HG03565 (cell line): Measurements from ENCODE around the gene LCN10.
A peak's percentile ranks its signal among the peaks of the same experiment; 100 is the strongest.
"Not testable (repeated sequence)": the region's sequence is repeated elsewhere in the genome, so short reads cannot be mapped to it uniquely, and the experiment has no call there.

Experiments
- ATAC-seq: cut with Tn5 transposase; IDR thresholded peaks from one replicate; pipeline ENCODE4 v1.9.1; 2021; ENCODE audit warnings: mild to moderate bottlenecking, moderate library complexity; ENCODE audit not compliant: unreplicated experiment

LCN10 gene

DNA sequence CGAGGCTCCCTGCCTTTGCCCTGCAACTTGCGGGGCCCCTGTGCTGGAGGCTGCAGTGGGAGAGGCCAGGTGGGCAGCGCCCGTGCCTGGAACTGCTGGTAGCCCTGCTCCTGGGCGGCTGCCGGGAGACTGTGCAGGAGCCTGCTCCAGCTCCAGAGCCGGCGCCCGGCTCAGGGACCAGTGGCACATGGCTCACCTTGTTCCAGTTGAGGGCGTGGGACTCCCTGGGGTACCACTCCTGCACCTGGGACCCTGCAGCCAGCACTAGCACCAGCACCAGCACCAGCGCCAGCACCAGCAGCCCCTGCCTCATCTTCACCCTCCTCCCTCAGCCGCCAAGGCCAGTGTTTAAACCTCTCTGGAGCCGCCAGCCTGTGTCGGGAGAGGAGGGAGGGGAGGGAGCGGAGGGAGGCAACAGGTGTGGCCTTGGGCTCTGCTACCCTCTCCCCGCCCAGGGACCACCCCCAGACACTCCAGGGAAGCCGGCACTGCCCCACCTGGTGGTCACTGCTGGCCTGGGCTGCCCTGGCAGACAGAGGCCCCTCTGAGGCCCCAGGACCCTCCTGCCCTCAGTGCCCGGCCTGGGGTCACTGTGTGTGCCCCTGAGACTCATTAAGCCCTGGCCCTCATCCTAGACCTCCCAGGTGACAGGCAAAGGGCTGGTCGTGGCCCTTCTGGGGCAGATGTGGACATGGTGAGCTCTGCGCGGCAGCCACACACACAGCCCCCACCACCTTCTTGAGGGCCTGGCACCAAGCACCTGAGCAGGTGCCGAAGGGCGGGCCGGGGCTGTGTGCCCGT, at the start of gene LCN10:
Gene LCN10 (minus strand): TSS at position 350 of the 801 bp plus-strand sequence. CDS start 37 bp downstream, at position 313.
- no peak for ATAC-seq

DNA sequence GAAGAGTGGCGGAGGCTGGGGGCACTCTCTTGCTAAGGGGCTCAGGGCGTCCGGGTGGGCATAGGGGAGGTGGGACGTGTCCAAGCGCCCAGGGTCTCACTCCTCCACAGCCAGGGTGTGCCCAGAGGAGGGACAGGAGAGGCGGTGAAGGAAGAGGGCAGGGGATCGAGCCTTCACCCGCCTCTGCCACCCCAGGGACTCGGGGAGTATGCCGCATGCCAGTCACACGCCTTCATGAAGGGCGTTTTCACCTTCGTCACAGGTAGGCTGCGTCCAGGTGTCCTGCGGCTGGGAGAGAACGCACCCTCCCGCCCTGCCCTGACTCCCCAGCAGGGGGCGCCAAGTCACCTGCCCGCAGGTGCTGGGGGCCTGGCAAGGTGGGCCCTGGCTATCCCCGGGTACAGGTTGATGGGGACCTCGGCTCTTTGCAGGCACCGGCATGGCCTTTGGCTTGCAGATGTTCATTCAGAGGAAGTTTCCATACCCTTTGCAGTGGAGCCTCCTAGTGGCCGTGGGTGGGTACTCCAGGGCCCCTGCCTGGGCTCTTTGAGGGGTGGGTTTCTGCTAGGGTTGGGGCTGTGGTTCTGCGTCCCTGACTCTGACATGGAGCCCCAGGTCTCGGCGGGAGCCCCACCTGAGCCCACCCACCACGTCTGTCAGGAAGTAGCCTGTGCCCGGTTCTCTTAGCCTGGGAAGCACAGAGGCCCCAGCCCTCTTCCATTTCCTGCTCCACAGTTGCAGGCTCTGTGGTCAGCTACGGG, 49.0 kb upstream of the LCN10 start:
- ATAC-seq: no peak

DNA sequence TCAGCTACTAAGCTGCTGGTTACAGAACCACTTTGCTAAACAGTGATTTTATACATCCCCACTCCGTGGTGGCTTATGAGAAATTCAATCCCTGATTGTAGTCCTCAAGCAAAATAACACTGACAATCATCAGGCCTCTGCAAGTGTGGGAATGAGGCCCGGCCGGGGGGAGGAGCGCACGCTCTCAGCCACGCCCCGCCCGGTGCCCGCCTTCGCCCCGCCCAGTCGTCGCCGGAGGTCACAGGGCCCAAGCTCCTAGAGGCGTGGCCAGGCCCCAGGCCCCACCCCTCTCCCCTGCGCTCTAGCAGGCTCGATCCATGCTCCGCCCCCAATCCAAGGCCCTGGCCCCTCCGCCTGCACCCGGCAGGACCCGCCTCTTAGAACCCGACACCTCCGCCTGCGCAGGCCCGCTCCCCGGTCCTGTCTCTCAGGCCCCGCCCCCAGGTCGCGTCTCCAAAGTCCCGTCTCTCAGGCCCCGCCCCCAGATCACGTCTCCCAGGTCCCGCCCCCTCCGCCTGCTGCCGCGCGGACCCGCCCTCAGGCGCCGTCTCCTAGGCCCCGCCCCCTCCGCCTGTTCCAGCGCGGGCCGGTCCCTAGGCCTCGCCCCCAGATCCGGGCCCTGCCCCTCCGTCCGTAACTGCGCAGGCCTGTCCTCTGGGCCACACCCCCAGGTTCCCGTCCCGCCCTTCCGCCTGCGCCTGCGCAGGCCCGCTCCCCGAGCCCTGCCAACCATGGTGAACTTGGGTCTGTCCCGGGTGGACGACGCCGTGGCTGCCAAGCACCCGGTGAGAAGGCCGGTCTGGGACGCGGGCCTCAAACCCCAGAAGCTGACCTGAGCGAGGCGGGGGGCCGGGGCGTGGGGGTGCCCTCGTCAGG, 48.1 kb upstream of the LCN10 start, which contains the start of gene TMEM141:
Gene TMEM141 (plus strand): TSS at position 705 of the 876 bp plus-strand sequence. CDS start 27 bp downstream, at position 732.
- ATAC-seq: peak; percentile 71

DNA sequence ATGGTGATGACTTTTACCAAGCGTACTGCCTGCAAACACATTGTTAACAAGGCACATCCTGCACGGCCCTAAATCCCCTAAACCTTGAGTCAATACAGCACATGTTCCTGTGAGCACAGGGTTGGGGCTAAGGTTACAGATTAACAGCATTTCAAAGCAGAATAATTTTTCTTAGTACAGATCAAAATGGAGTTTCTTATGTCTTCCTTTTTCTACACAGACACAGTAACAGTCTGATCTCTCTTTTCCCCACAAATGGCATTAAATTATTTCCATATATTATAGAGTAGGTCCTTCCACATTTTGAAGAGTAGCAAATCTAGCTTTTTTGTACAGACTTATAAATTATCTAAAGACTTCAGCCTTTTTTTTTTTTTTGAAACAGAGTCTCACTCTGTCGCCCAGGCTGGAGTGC, 46.8 kb upstream of the LCN10 start:
- no peak for ATAC-seq

DNA sequence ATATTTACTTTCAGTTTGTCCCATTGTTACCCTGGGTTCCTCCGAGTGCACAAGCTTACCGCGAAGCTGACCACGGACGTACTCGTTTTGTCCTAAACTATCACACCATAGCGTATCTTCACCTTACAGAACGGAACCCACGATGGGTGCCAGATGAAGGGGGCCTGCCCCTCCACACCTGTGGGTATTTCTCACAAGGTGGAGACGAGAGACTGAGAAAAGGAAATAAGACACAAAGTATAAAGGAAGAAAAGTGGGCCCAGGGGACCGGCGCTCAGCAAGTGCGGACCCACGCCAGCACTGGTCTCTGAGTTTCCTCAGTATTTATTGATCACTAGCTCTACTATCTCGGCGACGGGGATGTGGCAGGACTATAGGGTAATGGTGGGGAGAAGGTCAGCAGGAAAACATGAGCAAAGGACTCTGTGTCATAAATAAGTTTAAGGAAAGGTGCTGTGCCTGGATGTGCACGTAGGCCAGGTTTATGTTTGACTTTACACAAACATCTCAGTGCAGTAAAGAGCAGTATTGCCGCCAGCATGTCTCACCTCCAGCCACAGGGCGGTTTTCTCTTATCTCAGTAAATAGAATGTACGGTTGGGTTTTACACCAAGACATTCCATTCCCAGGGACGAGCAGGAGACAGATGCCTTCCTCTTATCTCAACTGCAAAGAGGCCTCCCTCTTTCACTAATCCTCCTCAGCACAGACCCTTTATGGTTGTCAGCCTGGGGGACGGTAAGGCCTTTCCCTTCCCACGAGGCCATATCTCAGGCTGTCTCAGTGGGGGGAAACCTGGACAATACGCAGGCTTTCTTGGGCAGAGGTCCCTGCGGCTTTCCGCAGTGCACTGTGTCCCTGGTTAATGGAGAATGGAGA, 46.1 kb upstream of the LCN10 start:
- not testable (repeated sequence) for ATAC-seq

DNA sequence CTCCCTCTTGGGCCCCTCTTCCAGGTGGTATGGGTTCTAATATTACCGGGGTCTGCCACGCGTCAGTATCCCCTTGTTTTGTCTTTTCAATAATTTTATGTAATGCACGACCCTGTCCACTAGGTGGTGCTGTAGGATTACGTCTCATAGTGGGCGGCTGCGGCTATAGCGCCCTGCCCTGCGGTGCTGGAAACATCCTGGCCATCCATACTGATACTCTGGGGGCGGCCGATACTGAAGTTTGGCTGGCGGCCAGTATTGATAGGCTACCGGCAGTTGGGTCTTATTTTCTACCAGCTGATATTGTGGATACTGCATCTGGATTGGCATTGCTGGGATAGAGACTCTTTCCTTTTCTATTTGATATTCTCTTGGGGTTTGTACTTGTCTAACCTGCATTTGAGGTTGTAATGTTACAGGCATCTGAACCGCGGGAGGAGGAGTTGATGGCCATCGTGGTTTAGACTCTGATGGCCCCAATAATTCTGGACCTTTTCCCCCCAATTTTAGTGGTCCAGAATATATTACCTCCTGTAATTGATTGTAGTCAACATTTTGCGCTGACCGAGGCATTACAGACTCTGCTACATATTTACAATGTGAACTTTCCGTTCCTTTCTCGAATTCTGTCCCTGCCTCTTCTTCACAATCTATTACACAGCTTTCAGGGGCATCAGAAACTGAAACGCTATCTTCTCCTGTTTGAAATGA, 45.1 kb upstream of the LCN10 start:
- ATAC-seq: no peak

DNA sequence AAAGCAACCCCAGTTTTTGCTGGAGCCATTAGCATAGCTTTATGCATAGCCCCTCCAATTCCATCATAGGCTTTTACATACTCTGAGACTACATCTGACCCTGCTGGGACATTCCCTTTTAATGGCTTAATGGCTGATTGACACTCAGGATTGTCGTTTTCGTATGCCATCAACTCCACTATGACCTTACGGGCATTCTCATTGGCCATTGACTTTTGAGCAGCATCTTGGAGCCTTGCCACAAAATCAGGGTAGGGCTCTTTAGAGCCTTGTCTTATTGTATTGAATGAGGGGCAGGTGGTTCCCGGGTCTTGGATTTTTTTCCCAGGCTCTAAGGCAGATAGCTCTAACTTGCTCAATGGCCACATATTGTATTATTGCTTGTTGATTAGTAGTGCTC, 44.2 kb upstream of the LCN10 start:
- not testable (repeated sequence) for ATAC-seq

DNA sequence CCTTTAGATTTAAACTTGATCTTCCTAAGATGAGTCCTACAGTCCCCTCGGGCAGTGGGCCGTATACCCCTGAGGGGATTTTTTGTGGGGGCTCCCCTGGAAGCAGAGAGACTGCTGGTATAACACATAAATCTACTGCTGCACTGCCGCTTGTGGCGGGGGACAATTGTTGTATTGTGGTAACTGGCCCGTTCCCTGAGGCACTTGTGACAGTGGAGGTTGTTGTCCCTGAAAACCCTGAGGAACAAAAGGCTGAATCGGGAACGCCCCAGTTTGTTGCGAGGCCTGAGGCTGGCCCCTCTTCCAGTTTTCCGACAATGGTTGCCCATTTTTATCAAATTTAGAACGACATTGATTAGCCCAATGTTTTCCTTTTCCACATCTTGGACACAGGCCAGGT, 43.7 kb upstream of the LCN10 start:
- ATAC-seq: no peak

DNA sequence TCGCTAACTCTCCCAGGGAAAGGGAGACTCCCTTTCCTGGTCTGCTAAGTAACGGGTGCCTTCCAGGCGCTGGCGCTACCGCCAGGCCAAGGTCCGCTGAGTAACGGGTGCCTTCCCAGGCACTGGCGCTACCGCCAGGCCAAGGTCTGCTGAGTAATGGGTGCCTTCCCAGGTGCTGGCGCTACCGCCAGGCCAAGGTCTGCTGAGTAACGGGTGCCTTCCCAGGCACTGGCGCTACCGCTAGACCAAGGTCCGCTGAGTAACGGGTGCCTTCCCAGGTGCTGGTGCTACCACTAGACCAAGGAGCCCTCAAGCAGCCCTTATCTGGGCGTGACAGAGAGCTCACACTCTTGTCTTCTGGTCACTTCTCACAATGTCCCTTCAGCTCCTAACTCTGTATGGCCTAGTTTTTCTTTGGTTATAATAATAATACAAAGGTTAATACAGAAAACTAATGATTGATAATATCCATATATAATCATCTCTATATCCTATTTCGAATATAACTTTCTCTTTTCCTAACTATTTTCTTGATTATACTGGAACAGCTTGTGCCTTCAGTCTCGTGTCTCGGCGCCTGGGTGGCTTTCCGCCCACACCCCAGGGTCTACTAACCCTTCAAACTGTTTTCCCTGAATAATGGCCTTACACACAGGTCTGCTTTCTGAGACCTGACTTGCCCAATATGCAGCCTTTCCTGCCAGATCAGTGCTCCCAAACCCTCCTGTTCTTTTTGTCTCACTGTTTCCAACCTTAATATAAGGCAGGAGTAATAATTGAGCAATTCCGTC, 43.0 kb upstream of the LCN10 start:
- not testable (repeated sequence) for ATAC-seq

DNA sequence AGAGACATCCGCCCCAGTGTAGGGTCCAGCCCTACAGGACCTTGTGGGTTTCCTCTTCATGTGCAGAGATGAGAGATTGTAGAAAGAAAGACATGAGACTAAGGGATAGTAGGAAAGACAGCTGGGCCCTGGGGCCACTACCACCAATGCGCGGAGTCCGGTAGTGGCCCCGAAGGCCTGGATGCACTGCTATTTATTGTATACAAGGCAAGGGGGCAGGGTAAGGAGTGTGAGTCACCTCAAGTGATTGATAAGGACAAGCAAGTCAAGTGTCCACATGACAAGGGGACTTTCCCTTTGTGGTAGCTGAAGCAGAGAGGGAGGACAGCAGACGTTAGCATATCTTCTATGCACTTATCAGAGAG, 42.2 kb upstream of the LCN10 start:
- peak; percentile 53 for ATAC-seq

DNA sequence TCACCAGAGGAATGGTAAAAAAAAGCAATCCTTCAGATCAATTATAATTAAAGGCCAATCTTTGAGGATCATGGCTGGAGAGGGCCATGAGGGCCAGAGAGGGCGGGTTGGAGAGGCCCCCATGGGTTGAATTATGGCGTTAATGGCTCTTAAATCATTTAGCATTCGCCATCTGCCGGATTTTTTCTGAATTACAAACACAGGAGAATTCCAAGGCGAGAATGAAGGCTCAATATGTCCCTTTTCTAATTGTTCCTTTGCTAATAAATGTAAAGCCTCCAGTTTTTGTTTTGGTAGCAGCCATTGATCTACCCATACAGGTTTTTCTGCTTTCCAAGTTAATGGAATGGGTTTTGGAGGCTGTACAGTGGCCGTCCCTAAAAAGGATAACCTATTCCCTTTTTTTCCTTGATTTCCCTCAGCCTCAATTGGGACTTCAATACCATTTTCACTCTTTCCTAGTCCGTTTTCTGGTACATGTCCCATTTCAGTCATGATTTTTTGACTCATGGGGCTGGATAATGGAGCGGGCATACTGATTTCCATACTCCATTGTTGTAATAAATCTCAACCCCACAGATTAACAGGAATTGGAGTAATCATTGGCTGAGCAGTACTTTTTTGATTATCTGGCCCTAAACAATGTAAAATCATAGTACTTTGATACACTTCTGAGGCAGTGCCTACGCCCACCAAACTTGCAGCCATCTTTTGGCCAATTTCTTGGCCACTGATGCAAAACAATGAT, 41.7 kb upstream of the LCN10 start:
- ATAC-seq: peak; percentile 17

DNA sequence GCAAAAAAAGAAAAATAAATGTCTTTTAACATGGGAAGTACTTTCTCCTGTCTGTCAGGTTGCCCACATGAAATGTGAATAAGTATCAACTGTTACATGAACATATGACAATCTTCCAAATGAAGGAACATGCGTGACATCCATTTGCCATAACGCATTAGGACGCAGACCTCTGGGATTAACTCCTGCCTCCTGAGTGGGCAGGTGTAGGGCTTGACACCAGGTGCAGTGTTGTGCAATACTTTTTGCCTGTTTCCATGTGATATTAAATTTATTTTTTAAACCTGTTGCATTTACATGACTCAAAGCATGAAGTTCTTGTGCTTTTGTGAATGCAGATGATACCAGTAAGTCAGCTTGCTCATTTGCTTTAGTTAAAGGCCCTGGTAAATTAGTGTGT, 39.7 kb upstream of the LCN10 start:
- no peak for ATAC-seq

DNA sequence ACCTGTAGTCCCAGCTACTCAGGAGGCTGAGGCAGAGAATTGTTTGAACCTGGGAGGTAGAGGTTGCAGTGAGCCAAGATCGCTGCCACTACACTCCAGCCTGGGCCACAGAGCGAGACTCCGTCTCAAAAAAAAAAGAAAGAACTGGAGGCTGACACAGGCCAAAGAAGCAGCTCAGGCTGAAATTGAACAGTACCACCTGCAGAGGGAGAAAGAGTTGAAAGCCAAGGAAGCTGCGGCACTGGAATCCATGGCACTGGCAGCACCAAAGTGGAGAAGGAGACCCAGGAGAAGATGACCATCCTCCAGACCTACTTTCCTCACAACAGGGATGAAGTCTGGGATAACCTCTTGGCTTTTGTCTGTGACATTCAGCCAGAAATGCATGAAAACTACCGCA, 37.1 kb upstream of the LCN10 start:
- ATAC-seq: no peak

DNA sequence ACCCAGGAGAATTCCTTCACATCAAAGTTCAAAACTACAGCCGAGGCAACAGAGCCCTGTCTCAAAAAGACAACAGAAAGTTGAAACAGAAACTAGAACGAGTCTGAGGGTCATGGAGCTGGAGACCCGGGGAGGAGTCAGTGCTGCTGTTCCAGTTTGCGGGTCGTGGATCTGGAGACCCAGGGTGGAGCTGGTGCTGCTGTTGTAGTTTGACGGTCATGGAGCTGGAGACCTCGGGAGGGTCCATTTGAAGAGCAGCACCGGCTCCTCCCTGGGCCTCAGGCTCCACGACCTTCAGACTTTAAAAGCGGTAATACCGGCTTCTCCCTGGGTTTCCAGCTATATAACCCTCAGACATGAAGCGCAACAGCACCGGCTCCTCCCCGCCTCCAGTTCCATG, 34.6 kb upstream of the LCN10 start:
- no peak for ATAC-seq

DNA sequence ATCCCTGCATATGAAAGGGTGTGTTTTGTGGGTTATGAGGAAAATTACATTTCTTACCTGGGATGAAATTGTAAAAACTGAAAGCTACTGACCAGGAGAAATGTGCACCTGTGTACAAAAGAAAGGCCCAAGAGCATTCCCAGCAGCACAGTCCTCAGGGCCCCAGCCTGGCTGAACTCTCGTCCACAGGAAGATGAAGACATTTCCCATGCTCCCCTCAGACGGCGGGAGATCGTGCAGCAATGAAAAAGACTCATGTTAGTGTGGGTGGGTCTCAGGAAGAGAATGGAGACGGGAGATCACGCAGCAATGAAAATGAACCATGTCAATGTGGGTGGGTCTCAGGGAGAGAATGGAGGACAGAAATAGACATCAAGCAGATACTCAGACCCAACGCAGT, 34.2 kb upstream of the LCN10 start:
- ATAC-seq: no peak

DNA sequence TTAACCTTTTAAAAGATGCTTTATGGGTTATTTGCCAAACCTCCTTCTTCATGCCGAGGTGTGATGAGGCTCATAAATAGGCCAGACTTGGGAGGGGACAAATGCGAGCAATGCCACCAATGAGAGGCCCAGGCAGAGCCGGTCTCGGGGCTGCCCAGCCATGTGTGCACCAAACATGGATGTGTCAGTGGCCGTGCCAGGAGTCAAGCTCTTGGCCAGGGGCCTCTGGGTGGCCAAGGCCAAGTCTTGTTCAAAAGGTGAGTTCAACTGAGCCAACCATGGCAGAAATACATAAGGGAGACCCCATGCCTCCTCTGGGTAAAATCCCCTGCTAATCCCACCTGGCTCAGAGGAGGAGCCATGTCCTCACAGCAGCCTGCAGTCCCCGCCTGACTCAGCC, 32.5 kb upstream of the LCN10 start:
- ATAC-seq: no peak

DNA sequence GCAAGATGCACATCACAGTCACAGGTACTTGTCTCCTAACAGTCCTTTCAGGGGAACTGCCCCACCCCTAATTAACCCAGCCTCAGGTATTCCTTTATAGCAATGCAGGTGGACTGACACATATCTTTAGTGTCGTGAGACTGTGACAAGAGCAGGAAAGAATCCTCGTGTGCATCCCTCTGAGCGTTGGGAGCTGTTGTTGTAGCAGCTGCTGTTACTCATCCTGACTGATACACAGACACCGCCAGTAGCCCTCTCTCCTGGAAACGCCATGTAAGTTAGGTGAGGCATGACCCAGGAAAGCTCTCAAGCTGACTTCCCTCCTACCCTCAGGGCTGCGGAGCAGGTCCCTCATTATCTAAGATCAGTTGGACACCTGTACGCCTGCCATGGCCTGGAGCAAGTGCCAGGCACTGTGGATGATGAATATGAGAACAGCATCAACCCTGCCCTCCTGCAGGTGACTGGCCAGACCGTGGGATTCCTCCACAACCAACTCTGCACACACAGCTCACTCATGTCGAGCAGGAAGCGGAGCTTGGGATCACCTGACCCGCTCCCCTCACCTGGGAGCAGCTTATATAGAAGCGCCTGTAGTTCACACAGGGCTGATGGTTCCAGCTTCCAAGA, 31.8 kb upstream of the LCN10 start:
- ATAC-seq: no peak
